Neural progenitor cell (in vitro differentiated cells): Measurements from ENCODE around the gene NETO2. TPM values are rescaled to one million over a fixed set of nuclear protein-coding genes. Genes with fewer than 3 reads are reported as not detected.

Experiments
- DNase-seq: peaks from one replicate; pipeline ENCODE4 v3.0.0-alpha.2; 2016; ENCODE audit warnings: low spot score
- H2AFZ ChIP-seq: fragments of 200-600 bp; sonication (generic); replicated peaks from 2 replicates; pipeline ENCODE4 v1.6.1; 2016; ENCODE audit warnings: antibody characterized with exemption
- H3F3A ChIP-seq: fragments of 200-600 bp; sonication (generic); 2 replicates; pipeline ENCODE4 v1.6.1; 2016; ENCODE audit warnings: antibody characterized with exemption, low read depth
- H3K27ac ChIP-seq: fragments of 200-600 bp; sonication (generic); 2 replicates; pipeline ENCODE4 v1.5.1; 2016; ENCODE audit warnings: mild to moderate bottlenecking
- H3K27me3 ChIP-seq: fragments of 200-600 bp; sonication (generic); 2 replicates; pipeline ENCODE4 v1.6.1; 2016; ENCODE audit warnings: mild to moderate bottlenecking, moderate library complexity
- H3K36me3 ChIP-seq: fragments of 200-600 bp; sonication (generic); 2 replicates; pipeline ENCODE4 v1.5.1; 2016
- H3K4me1 ChIP-seq: fragments of 200-600 bp; sonication (generic); 2 replicates; pipeline ENCODE4 v1.6.1; 2016; ENCODE audit warnings: mixed run types
- H3K4me2 ChIP-seq: fragments of 200-600 bp; sonication (generic); 2 replicates; pipeline ENCODE4 v1.6.1; 2016
- H3K4me3 ChIP-seq: fragments of 200-600 bp; sonication (generic); 2 replicates; pipeline ENCODE4 v1.5.1; 2016
- H3K79me2 ChIP-seq: fragments of 200-600 bp; sonication (generic); 2 replicates; pipeline ENCODE4 v1.6.1; 2016; ENCODE audit warnings: low read depth
- H3K9ac ChIP-seq: fragments of 200-600 bp; sonication (generic); 2 replicates; pipeline ENCODE4 v1.6.1; 2016
- H3K9me3 ChIP-seq: fragments of 200-600 bp; sonication (generic); 2 replicates; pipeline ENCODE4 v1.5.1; 2016; ENCODE audit warnings: low read depth
- H4K20me1 ChIP-seq: fragments of 200-600 bp; sonication (generic); 2 replicates; pipeline ENCODE4 v1.6.1; 2016; ENCODE audit warnings: low read depth
- H3K27ac Mint-ChIP-seq: 3 replicates; pipeline ENCODE4 v1.8.0; 2021; ENCODE audit warnings: mixed read lengths
- H3K27me3 Mint-ChIP-seq: 2 replicates; pipeline ENCODE4 v1.8.0; 2022; ENCODE audit warnings: low read depth, mild to moderate bottlenecking, inconsistent platforms, moderate library complexity, mixed read lengths; ENCODE audit not compliant: insufficient read depth
- H3K36me3 Mint-ChIP-seq: 3 replicates; pipeline ENCODE4 v1.8.0; 2021; ENCODE audit warnings: mixed read lengths
- H3K4me1 Mint-ChIP-seq: 3 replicates; pipeline ENCODE4 v1.8.0; 2021; ENCODE audit warnings: mixed read lengths
- H3K4me3 Mint-ChIP-seq: 3 replicates; pipeline ENCODE4 v1.8.0; 2021; ENCODE audit warnings: mild to moderate bottlenecking, moderate library complexity, mixed read lengths
- H3K9me3 Mint-ChIP-seq: 3 replicates; pipeline ENCODE4 v1.8.0; 2020; ENCODE audit warnings: mixed read lengths
- EZH2 ChIP-seq: fragments of 200-600 bp; sonication (generic); IDR thresholded peaks from 2 replicates; pipeline ENCODE4 v1.6.1; 2017; ENCODE audit warnings: antibody characterized with exemption, mild to moderate bottlenecking, moderate library complexity
- EZH2phosphoT487 ChIP-seq: fragments of 200-600 bp; sonication (generic); IDR thresholded peaks from 2 replicates; pipeline ENCODE4 v1.6.1; 2017; ENCODE audit warnings: antibody characterized with exemption
- total RNA-seq: library from RNA; depleted of rRNA; stranded (reverse); fragments of >200 nt; gene quantifications from 2 replicates; pipeline ENCODE4 v1.2.3, GENCODE V29; 2015; ENCODE audit warnings: low replicate concordance
- TF ChIP-seq, protein P1 (sequence below): fragments of 200-600 bp; sonication (generic); IDR thresholded peaks from 2 replicates; pipeline ENCODE4 v1.5.1; 2017; ENCODE audit warnings: antibody characterized with exemption, mild to moderate bottlenecking

The NETO2 gene
- total RNA-seq, 1 donor from 2014 or later, result 32.0 TPM

DNA sequence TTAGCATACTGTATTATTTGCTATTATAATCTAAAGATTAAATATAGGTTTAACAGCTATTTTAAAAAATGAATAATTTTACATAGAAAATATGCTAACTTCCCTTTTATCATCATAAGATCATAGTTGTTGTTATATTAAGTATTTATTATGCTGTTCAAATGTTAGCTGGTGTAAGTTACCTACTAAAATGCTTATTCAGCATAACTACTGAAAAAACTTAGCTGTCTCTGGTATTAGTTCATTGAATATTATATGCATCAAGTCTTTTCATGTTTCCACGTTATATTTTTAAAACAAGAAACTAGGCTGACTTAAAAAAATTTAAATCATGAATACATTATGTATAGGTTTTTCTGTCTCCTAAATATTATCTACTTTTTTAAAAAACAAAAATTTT lies 62.6 kb downstream of the NETO2 start:
- DNase-seq, result no peak
- no peaks in the 10 kb centered on the region for H3K9me3 Mint-ChIP-seq
- Histone ChIP-seq H3K4me1 (peaks cover 7% of the 10 kb centered on the region), H3K27ac (no peak overlapping the region), H4K20me1 (no peaks in the 10 kb centered on the region), H3K4me3 (no peak overlapping the region), H3K27me3 (no peaks in the 10 kb centered on the region), H3K9me3 (no peaks in the 10 kb centered on the region), H2AFZ (no peak overlapping the region), H3K9ac (no peak overlapping the region), H3K36me3 (no peaks in the 10 kb centered on the region), H3K79me2 (no peaks in the 10 kb centered on the region), H3K4me2 (no peak overlapping the region), H3F3A (no peaks in the 10 kb centered on the region)
- H3K27me3 Mint-ChIP-seq, result no peaks in the 10 kb centered on the region
- H3K27ac Mint-ChIP-seq, result no peak overlapping the region
- H3K4me3 Mint-ChIP-seq, result no peak overlapping the region
- H3K36me3 Mint-ChIP-seq, result peaks cover 27% of the 10 kb centered on the region
- TF ChIP-seq EZH2 (no peak), EZH2phosphoT487 (no peak)
- peaks cover 15% of the 10 kb centered on the region for H3K4me1 Mint-ChIP-seq

GRCh38 chr16:47079860-47080259 lies 63.9 kb downstream of the NETO2 start:
- H3K9me3 ChIP-seq, result no peaks in the 10 kb centered on the region
- peak; percentile 47 for DNase-seq
- no peak overlapping the region for H2AFZ ChIP-seq
- no peak overlapping the region for H3K9ac ChIP-seq
- no peaks in the 10 kb centered on the region for H3K9me3 Mint-ChIP-seq
- no peak overlapping the region for H3K4me3 ChIP-seq
- no peak overlapping the region for H3K4me2 ChIP-seq
- peaks cover 20% of the 10 kb centered on the region for H3K36me3 Mint-ChIP-seq
- H3K27ac Mint-ChIP-seq, result peak overlapping the region; percentile 55
- H3K4me3 Mint-ChIP-seq, result no peak overlapping the region
- H3K27me3 ChIP-seq, result no peaks in the 10 kb centered on the region
- H3K27me3 Mint-ChIP-seq, result no peaks in the 10 kb centered on the region
- H3K27ac ChIP-seq, result no peak overlapping the region
- no peaks in the 10 kb centered on the region for H4K20me1 ChIP-seq
- H3K4me1 Mint-ChIP-seq, result peaks cover 15% of the 10 kb centered on the region
- TF ChIP-seq EZH2, result no peak
- TF ChIP-seq EZH2phosphoT487, result peak; percentile 83
- peaks cover 7% of the 10 kb centered on the region for H3K4me1 ChIP-seq
- no peaks in the 10 kb centered on the region for H3F3A ChIP-seq
- H3K79me2 ChIP-seq, result no peaks in the 10 kb centered on the region
- H3K36me3 ChIP-seq, result no peaks in the 10 kb centered on the region

DNA sequence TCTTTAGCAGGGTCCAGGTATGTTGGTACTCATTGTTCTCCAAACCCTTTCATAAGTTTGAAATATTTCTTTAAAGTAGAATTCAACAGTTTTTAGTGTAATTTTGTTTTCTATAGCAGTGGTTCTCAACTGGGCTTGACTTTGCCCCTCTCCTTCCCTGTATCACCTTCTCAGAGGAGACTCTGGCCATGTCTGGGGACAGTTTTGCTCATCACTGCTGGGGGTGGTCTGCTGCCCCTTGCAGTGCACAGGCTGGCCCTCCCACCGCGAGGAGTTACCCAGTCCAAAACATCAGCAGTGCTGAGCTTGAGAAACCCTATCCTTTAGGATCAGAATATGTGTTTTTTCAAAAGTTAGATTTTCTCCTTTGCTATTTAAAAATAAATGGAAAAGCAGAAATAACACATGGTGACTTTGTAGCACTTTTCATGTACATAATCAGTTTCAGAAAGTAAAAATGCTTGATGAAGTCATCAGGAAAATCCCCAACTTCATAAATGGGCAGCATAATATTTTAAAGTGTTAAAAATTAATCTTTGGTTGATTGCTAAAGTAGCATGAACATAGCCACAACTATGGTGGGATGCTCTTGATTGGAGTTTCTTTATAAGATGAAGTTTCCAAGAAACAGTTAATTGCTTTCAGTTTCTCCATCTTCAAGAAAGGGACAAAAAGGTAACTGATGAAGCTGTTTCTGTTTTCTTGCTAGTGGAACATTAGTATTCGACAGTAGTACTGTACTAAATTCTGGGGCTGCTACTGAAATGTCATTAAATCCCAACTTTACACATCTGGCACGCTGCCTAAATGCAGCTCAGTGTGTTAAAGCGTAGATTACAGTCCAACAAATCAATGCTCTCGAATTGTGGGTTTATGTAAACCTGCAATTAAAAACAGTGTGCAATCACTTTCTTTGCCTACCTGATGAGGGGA lies 70.3 kb downstream of the NETO2 start:
- Mint-ChIP-seq H3K27ac (no peak overlapping the region), H3K36me3 (no peaks in the 10 kb centered on the region), H3K9me3 (peaks cover 6% of the 10 kb centered on the region), H3K4me1 (peaks cover 1% of the 10 kb centered on the region), H3K27me3 (peaks cover 2% of the 10 kb centered on the region), H3K4me3 (no peak overlapping the region)
- Histone ChIP-seq H3K9ac (no peak overlapping the region), H2AFZ (no peak overlapping the region), H3K9me3 (no peaks in the 10 kb centered on the region), H3K27me3 (no peaks in the 10 kb centered on the region), H3K36me3 (no peaks in the 10 kb centered on the region), H3K27ac (no peak overlapping the region), H3K79me2 (no peaks in the 10 kb centered on the region), H3K4me1 (no peaks in the 10 kb centered on the region), H3F3A (no peaks in the 10 kb centered on the region), H3K4me3 (no peak overlapping the region), H4K20me1 (no peaks in the 10 kb centered on the region), H3K4me2 (no peak overlapping the region)
- DNase-seq, result no peak
- TF ChIP-seq EZH2 (no peak), EZH2phosphoT487 (no peak)
- TF ChIP-seq, protein P1, sequence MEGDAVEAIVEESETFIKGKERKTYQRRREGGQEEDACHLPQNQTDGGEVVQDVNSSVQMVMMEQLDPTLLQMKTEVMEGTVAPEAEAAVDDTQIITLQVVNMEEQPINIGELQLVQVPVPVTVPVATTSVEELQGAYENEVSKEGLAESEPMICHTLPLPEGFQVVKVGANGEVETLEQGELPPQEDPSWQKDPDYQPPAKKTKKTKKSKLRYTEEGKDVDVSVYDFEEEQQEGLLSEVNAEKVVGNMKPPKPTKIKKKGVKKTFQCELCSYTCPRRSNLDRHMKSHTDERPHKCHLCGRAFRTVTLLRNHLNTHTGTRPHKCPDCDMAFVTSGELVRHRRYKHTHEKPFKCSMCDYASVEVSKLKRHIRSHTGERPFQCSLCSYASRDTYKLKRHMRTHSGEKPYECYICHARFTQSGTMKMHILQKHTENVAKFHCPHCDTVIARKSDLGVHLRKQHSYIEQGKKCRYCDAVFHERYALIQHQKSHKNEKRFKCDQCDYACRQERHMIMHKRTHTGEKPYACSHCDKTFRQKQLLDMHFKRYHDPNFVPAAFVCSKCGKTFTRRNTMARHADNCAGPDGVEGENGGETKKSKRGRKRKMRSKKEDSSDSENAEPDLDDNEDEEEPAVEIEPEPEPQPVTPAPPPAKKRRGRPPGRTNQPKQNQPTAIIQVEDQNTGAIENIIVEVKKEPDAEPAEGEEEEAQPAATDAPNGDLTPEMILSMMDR, result no peak

- no peak overlapping the region for H2AFZ ChIP-seq
- H4K20me1 ChIP-seq, result no peaks in the 10 kb centered on the region
- H3K27me3 ChIP-seq, result no peaks in the 10 kb centered on the region
- H3F3A ChIP-seq, result no peaks in the 10 kb centered on the region
- Mint-ChIP-seq H3K4me3 (no peak overlapping the region), H3K9me3 (peaks cover 6% of the 10 kb centered on the region), H3K36me3 (no peaks in the 10 kb centered on the region), H3K27ac (no peak overlapping the region), H3K27me3 (peaks cover 2% of the 10 kb centered on the region), H3K4me1 (no peaks in the 10 kb centered on the region)
- H3K27ac ChIP-seq, result no peak overlapping the region
- no peaks in the 10 kb centered on the region for H3K4me1 ChIP-seq
- no peaks in the 10 kb centered on the region for H3K9me3 ChIP-seq
- no peaks in the 10 kb centered on the region for H3K79me2 ChIP-seq
- no peak overlapping the region for H3K4me3 ChIP-seq
- no peak overlapping the region for H3K9ac ChIP-seq
- H3K36me3 ChIP-seq, result no peaks in the 10 kb centered on the region
- no peak for DNase-seq
- TF ChIP-seq, protein P1, result no peak
- no peak for TF ChIP-seq EZH2
- H3K4me2 ChIP-seq, result no peak overlapping the region
Measured at GRCh38 chr16:47072158-47072557, 71.6 kb downstream of the NETO2 start.
